ENCODE measurements around the gene B2M.

The B2M gene

DNA sequence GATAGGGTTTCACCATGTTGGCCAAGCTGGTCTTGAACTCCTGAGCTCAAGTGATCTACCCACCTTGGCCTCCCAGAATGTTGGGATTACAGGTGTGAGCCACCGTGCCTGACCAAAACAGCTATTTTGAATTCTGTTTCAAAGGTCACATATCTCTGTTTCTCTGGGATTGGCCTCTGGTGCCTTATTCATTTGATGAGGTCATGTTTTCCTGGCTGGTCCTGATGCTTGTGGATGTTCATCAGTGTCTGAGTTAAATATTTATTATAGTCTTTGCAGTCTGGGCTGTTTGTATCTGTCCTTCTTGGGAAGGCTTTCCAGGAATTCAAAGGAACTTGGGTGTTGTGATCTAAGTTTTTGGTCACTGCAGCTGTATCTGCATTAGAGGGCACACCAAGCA, 5.3 kb upstream of the B2M start:
- Histone ChIP-seq H3K4me3 (ENCODE audit: low read length) (no peak overlapping the region), H3K79me2 (ENCODE audit: control insufficient read depth, insufficient read depth, low read length) (no peaks in the 10 kb centered on the region), H3K4ac (ENCODE audit: low read depth, low read length) (no peak overlapping the region), H3K27ac (ENCODE audit: low read depth, low read length) (no peak overlapping the region), H3K56ac (ENCODE audit: low read length) (no peak overlapping the region), H2BK5ac (ENCODE audit: low read length) (no peak overlapping the region), H2AK5ac (ENCODE audit: low read length) (no peak overlapping the region), H3K27me3 (ENCODE audit: insufficient read depth, low read length, poor library complexity) (no peaks in the 10 kb centered on the region), H3K18ac (ENCODE audit: low read length) (no peak overlapping the region), H3K4me2 (ENCODE audit: low read length) (no peak overlapping the region), H3K79me1 (ENCODE audit: low read length) (no peaks in the 10 kb centered on the region), H4K5ac (ENCODE audit: low read length) (no peak overlapping the region), H3K9ac (ENCODE audit: low read length) (no peak overlapping the region), H2BK120ac (ENCODE audit: low read depth, low read length) (no peak overlapping the region), H3K36me3 (ENCODE audit: control insufficient read depth, insufficient read depth, low read length) (no peaks in the 10 kb centered on the region), H4K8ac (ENCODE audit: low read depth, low read length) (no peak overlapping the region), H2BK15ac (replicated peaks; ENCODE audit: low read depth) (no peak overlapping the region), H3K4me1 (ENCODE audit: control insufficient read depth, low read depth, low read length) (no peaks in the 10 kb centered on the region), H3K23ac (ENCODE audit: low read length) (no peak overlapping the region)
- no CpG with 5 or more reads among the region's 1 CpG for WGBS (ENCODE audit: extremely low coverage, insufficient coverage, low lambda C conversion rate)
- no peak for DNase-seq

DNA sequence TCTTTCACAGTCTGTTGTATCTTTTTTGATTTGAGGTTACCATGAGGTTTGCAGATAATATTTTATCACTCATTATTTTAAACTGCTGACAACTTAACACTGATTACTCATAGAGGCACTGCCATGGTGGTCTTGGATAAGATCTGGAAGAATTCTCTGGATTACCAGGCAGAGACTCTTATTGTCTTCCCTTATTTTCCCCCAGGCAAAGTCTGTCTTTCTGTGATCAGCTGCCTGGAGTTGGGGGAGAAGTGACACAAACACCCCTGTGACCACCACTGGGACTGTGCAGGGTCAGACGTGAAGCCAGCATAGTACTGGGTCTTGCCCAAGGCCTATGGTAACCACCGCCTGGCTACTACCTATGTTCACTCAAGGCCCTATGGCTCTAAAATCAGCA, 4.9 kb upstream of the B2M start:
- Histone ChIP-seq H3K4me1 (ENCODE audit: control insufficient read depth, low read depth, low read length) (no peaks in the 10 kb centered on the region), H2BK5ac (ENCODE audit: low read length) (no peak overlapping the region), H4K5ac (ENCODE audit: low read length) (no peak overlapping the region), H2BK120ac (ENCODE audit: low read depth, low read length) (no peak overlapping the region), H3K27ac (ENCODE audit: low read depth, low read length) (no peak overlapping the region), H3K18ac (ENCODE audit: low read length) (no peak overlapping the region), H3K27me3 (ENCODE audit: insufficient read depth, low read length, poor library complexity) (no peaks in the 10 kb centered on the region), H3K36me3 (ENCODE audit: control insufficient read depth, insufficient read depth, low read length) (no peaks in the 10 kb centered on the region), H3K4ac (ENCODE audit: low read depth, low read length) (no peak overlapping the region), H3K4me2 (ENCODE audit: low read length) (no peak overlapping the region), H3K56ac (ENCODE audit: low read length) (no peak overlapping the region), H3K23ac (ENCODE audit: low read length) (no peak overlapping the region), H3K79me2 (ENCODE audit: control insufficient read depth, insufficient read depth, low read length) (no peaks in the 10 kb centered on the region), H4K8ac (ENCODE audit: low read depth, low read length) (no peak overlapping the region), H3K79me1 (ENCODE audit: low read length) (no peaks in the 10 kb centered on the region), H2BK15ac (replicated peaks; ENCODE audit: low read depth) (no peak overlapping the region), H2AK5ac (ENCODE audit: low read length) (no peak overlapping the region), H3K4me3 (ENCODE audit: low read length) (no peak overlapping the region), H3K9ac (ENCODE audit: low read length) (no peak overlapping the region)
- whole genome bisulfite sequencing (ENCODE audit: extremely low coverage, insufficient coverage, low lambda C conversion rate): no CpG with 5 or more reads among the region's 2 CpGs
- DNase-seq: no peak

DNA sequence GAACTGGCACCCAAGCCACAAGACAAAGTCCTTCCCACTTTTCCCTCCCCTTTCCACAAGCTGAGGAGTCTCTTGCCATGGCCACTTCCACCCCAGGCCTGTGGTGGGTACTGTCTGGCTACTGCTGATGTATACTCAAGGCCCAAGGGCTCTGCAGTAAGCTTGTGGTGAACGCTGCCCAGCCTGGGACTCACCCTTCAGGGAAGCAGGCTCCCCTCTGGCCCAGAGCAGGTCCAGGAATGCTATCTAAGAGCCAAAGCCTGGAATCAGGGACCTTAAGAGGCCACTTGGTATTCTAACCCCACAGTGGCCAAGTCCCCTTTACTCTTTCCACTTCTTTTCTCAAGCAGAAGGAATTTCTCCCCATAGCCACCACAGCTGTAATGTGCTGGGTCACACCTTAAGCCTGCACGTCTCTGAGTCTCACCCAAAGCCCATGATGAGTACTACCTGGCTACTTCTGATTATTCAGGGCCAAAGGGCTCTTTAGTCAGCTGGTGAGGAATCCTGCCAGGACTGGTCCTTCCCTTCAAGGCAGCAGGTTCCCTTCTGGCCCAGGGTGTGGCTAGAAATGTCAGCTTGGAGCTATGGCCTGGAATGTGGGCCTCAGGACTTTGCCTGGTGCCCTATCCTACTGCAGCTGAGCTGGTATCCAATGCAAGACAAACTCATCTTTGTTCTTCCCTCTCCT, 4.2 kb upstream of the B2M start:
- H3K79me2 ChIP-seq (ENCODE audit: control insufficient read depth, insufficient read depth, low read length): no peaks in the 10 kb centered on the region
- no peak overlapping the region for H3K23ac ChIP-seq (ENCODE audit: low read length)
- H3K4ac ChIP-seq (ENCODE audit: low read depth, low read length): no peak overlapping the region
- H3K9ac ChIP-seq (ENCODE audit: low read length): no peak overlapping the region
- no peaks in the 10 kb centered on the region for H3K27me3 ChIP-seq (ENCODE audit: insufficient read depth, low read length, poor library complexity)
- H3K4me2 ChIP-seq (ENCODE audit: low read length): no peak overlapping the region
- no peak overlapping the region for H3K27ac ChIP-seq (ENCODE audit: low read depth, low read length)
- no CpG with 5 or more reads among the region's 2 CpGs for whole genome bisulfite sequencing (ENCODE audit: extremely low coverage, insufficient coverage, low lambda C conversion rate)
- no peak overlapping the region for H2AK5ac ChIP-seq (ENCODE audit: low read length)
- H2BK15ac ChIP-seq (replicated peaks; ENCODE audit: low read depth): no peak overlapping the region
- H4K8ac ChIP-seq (ENCODE audit: low read depth, low read length): no peak overlapping the region
- H3K4me1 ChIP-seq (ENCODE audit: control insufficient read depth, low read depth, low read length): no peaks in the 10 kb centered on the region
- no peak overlapping the region for H3K56ac ChIP-seq (ENCODE audit: low read length)
- H4K5ac ChIP-seq (ENCODE audit: low read length): no peak overlapping the region
- no peak overlapping the region for H2BK120ac ChIP-seq (ENCODE audit: low read depth, low read length)
- no peak overlapping the region for H3K4me3 ChIP-seq (ENCODE audit: low read length)
- no peak for DNase-seq
- H2BK5ac ChIP-seq (ENCODE audit: low read length): no peak overlapping the region
- no peaks in the 10 kb centered on the region for H3K36me3 ChIP-seq (ENCODE audit: control insufficient read depth, insufficient read depth, low read length)
- H3K18ac ChIP-seq (ENCODE audit: low read length): no peak overlapping the region
- no peaks in the 10 kb centered on the region for H3K79me1 ChIP-seq (ENCODE audit: low read length)

DNA sequence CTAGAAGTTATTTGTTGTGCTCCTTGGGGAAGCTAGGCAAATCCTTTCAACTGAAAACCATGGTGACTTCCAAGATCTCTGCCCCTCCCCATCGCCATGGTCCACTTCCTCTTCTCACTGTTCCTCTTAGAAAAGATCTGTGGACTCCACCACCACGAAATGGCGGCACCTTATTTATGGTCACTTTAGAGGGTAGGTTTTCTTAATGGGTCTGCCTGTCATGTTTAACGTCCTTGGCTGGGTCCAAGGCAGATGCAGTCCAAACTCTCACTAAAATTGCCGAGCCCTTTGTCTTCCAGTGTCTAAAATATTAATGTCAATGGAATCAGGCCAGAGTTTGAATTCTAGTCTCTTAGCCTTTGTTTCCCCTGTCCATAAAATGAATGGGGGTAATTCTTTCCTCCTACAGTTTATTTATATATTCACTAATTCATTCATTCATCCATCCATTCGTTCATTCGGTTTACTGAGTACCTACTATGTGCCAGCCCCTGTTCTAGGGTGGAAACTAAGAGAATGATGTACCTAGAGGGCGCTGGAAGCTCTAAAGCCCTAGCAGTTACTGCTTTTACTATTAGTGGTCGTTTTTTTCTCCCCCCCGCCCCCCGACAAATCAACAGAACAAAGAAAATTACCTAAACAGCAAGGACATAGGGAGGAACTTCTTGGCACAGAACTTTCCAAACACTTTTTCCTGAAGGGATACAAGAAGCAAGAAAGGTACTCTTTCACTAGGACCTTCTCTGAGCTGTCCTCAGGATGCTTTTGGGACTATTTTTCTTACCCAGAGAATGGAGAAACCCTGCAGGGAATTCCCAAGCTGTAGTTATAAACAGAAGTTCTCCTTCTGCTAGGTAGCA, 851 bp upstream of the B2M start:
- no peak overlapping the region for H2BK15ac ChIP-seq (replicated peaks; ENCODE audit: low read depth)
- peak overlapping the region; percentile 31 for H3K9ac ChIP-seq (ENCODE audit: low read length)
- peaks cover 4% of the 10 kb centered on the region for H3K79me2 ChIP-seq (ENCODE audit: control insufficient read depth, insufficient read depth, low read length)
- no peak overlapping the region for H4K5ac ChIP-seq (ENCODE audit: low read length)
- no peak overlapping the region for H3K4ac ChIP-seq (ENCODE audit: low read depth, low read length)
- no peaks in the 10 kb centered on the region for H3K27me3 ChIP-seq (ENCODE audit: insufficient read depth, low read length, poor library complexity)
- no peaks in the 10 kb centered on the region for H3K36me3 ChIP-seq (ENCODE audit: control insufficient read depth, insufficient read depth, low read length)
- no peak overlapping the region for H4K8ac ChIP-seq (ENCODE audit: low read depth, low read length)
- DNase-seq: peak; percentile 63
- H3K4me2 ChIP-seq (ENCODE audit: low read length): peak overlapping the region; percentile 27
- H2BK5ac ChIP-seq (ENCODE audit: low read length): no peak overlapping the region
- no peak overlapping the region for H2BK120ac ChIP-seq (ENCODE audit: low read depth, low read length)
- H3K4me3 ChIP-seq (ENCODE audit: low read length): peak overlapping the region; percentile 12
- peak overlapping the region; percentile 66 for H3K27ac ChIP-seq (ENCODE audit: low read depth, low read length)
- no peak overlapping the region for H3K23ac ChIP-seq (ENCODE audit: low read length)
- H3K18ac ChIP-seq (ENCODE audit: low read length): no peak overlapping the region
- no peaks in the 10 kb centered on the region for H3K79me1 ChIP-seq (ENCODE audit: low read length)
- no CpG with 5 or more reads among the region's 11 CpGs for WGBS (ENCODE audit: extremely low coverage, insufficient coverage, low lambda C conversion rate)
- peaks cover 2% of the 10 kb centered on the region for H3K4me1 ChIP-seq (ENCODE audit: control insufficient read depth, low read depth, low read length)
- H2AK5ac ChIP-seq (ENCODE audit: low read length): no peak overlapping the region
- peak overlapping the region; percentile 73 for H3K56ac ChIP-seq (ENCODE audit: low read length)

DNA sequence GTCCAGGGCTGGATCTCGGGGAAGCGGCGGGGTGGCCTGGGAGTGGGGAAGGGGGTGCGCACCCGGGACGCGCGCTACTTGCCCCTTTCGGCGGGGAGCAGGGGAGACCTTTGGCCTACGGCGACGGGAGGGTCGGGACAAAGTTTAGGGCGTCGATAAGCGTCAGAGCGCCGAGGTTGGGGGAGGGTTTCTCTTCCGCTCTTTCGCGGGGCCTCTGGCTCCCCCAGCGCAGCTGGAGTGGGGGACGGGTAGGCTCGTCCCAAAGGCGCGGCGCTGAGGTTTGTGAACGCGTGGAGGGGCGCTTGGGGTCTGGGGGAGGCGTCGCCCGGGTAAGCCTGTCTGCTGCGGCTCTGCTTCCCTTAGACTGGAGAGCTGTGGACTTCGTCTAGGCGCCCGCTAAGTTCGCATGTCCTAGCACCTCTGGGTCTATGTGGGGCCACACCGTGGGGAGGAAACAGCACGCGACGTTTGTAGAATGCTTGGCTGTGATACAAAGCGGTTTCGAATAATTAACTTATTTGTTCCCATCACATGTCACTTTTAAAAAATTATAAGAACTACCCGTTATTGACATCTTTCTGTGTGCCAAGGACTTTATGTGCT, 527 bp downstream of the B2M start:
- peak; percentile 47 for DNase-seq
- H3K27me3 ChIP-seq (ENCODE audit: insufficient read depth, low read length, poor library complexity): no peaks in the 10 kb centered on the region
- H3K79me1 ChIP-seq (ENCODE audit: low read length): no peaks in the 10 kb centered on the region
- no peak overlapping the region for H2BK120ac ChIP-seq (ENCODE audit: low read depth, low read length)
- peak overlapping the region; percentile 94 for H3K56ac ChIP-seq (ENCODE audit: low read length)
- peak overlapping the region; percentile 62 for H2BK5ac ChIP-seq (ENCODE audit: low read length)
- H3K23ac ChIP-seq (ENCODE audit: low read length): no peak overlapping the region
- no CpG with 5 or more reads among the region's 46 CpGs for WGBS (ENCODE audit: extremely low coverage, insufficient coverage, low lambda C conversion rate)
- H3K9ac ChIP-seq (ENCODE audit: low read length): peak overlapping the region; percentile 90
- H3K18ac ChIP-seq (ENCODE audit: low read length): peak overlapping the region; percentile 82
- H4K5ac ChIP-seq (ENCODE audit: low read length): no peak overlapping the region
- peak overlapping the region; percentile 78 for H3K4me2 ChIP-seq (ENCODE audit: low read length)
- H3K36me3 ChIP-seq (ENCODE audit: control insufficient read depth, insufficient read depth, low read length): peaks cover under 1% of the 10 kb centered on the region
- H2AK5ac ChIP-seq (ENCODE audit: low read length): no peak overlapping the region
- H3K4ac ChIP-seq (ENCODE audit: low read depth, low read length): peak overlapping the region; percentile 22
- no peak overlapping the region for H4K8ac ChIP-seq (ENCODE audit: low read depth, low read length)
- peaks cover 2% of the 10 kb centered on the region for H3K4me1 ChIP-seq (ENCODE audit: control insufficient read depth, low read depth, low read length)
- no peak overlapping the region for H2BK15ac ChIP-seq (replicated peaks; ENCODE audit: low read depth)
- H3K27ac ChIP-seq (ENCODE audit: low read depth, low read length): no peak overlapping the region
- peak overlapping the region; percentile 79 for H3K4me3 ChIP-seq (ENCODE audit: low read length)
- H3K79me2 ChIP-seq (ENCODE audit: control insufficient read depth, insufficient read depth, low read length): peaks cover 4% of the 10 kb centered on the region

Data from mesendoderm (in vitro differentiated cells).